Measurements from ENCODE around the gene CENPI.

DNA sequence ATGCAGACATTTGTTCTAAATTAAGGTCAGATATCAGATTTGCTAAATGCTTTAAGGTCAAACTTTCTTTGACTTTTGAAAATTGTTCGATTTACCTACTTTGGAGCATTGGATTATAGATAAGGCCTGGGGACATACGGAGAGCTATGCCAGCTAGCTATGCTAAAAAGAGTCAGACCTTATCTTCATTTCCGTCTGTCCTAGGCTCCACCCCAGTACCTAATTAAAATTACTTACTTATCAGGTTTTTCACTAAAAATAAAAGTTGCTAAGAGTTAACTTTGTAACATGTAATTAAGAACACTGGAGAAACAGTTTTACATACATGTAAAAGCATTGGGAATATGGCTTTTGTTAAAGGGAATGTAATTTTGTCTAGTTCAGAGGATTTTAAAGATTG lies 26.4 kb upstream of the CENPI start:
- TF ChIP-seq POLR2A (IDR thresholded peaks at IDR 0.05) = no peak
- TF ChIP-seq, protein P1, sequence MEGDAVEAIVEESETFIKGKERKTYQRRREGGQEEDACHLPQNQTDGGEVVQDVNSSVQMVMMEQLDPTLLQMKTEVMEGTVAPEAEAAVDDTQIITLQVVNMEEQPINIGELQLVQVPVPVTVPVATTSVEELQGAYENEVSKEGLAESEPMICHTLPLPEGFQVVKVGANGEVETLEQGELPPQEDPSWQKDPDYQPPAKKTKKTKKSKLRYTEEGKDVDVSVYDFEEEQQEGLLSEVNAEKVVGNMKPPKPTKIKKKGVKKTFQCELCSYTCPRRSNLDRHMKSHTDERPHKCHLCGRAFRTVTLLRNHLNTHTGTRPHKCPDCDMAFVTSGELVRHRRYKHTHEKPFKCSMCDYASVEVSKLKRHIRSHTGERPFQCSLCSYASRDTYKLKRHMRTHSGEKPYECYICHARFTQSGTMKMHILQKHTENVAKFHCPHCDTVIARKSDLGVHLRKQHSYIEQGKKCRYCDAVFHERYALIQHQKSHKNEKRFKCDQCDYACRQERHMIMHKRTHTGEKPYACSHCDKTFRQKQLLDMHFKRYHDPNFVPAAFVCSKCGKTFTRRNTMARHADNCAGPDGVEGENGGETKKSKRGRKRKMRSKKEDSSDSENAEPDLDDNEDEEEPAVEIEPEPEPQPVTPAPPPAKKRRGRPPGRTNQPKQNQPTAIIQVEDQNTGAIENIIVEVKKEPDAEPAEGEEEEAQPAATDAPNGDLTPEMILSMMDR (IDR thresholded peaks at IDR 0.05) = no peak
